ENCODE data around the gene PUS3.

GRCh38 chr11:125931116-125931515 is 28.1 kb upstream of the PUS3 start:
- no peak for TF ChIP-seq CTCF (conservative IDR thresholded peaks at IDR 0.05; ENCODE audit: low read length)
- TF ChIP-seq EZH2phosphoT487 (IDR thresholded peaks at IDR 0.05; ENCODE audit: borderline replicate concordance, low read depth, low read length), result no peak

All from OCI-LY7 (cell line).